SK-N-SH (cell line): ENCODE results near the gene DEPDC5.

Experiments
- CHD2 ChIP-seq: fragments of 150-350 bp; IDR thresholded peaks from 2 replicates; pipeline ENCODE4 v1.6.1; 2018; ENCODE audit warnings: low read length; ENCODE audit not compliant: partially characterized antibody
- ELF1 ChIP-seq: IDR thresholded peaks from 2 replicates; pipeline ENCODE4 v1.4.0; 2012
- GABPA ChIP-seq: IDR thresholded peaks from 2 replicates; pipeline ENCODE4 v1.4.0; 2012; ENCODE audit warnings: low read depth, mild to moderate bottlenecking
- USF2 ChIP-seq: fragments of 150-350 bp; IDR thresholded peaks from 2 replicates; pipeline ENCODE4 v1.6.1; 2017; ENCODE audit warnings: antibody characterized with exemption, low read length, low read depth, borderline replicate concordance
- TF ChIP-seq, protein P1 (sequence below): IDR thresholded peaks from 2 replicates; pipeline ENCODE4 v1.4.0; 2012; ENCODE audit warnings: low read depth, borderline replicate concordance

- TF ChIP-seq USF2, result no peak
- TF ChIP-seq, protein P1, sequence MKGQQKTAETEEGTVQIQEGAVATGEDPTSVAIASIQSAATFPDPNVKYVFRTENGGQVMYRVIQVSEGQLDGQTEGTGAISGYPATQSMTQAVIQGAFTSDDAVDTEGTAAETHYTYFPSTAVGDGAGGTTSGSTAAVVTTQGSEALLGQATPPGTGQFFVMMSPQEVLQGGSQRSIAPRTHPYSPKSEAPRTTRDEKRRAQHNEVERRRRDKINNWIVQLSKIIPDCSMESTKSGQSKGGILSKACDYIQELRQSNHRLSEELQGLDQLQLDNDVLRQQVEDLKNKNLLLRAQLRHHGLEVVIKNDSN, result no peak
- no peak for TF ChIP-seq GABPA
- TF ChIP-seq CHD2, result no peak
- no peak for TF ChIP-seq ELF1
These were observed 5.3 kb upstream of the DEPDC5 start for GRCh38 chr22:31748490-31748889.
